GM12891 (cell line): ENCODE results near the gene SHC1.

Source experiments
- POLR2A ChIP-seq: IDR thresholded peaks from 2 replicates; pipeline ENCODE4 v1.6.1; 2011; ENCODE audit warnings: low read depth, low read length, control low read depth
- POLR2AphosphoS5 ChIP-seq: IDR thresholded peaks from 2 replicates; pipeline ENCODE4 v1.6.1; 2011; ENCODE audit warnings: low read depth, low read length, control low read depth
- SPI1 ChIP-seq: IDR thresholded peaks from 2 replicates; pipeline ENCODE4 v1.6.1; 2011; ENCODE audit warnings: low read depth, low read length, control low read depth

DNA sequence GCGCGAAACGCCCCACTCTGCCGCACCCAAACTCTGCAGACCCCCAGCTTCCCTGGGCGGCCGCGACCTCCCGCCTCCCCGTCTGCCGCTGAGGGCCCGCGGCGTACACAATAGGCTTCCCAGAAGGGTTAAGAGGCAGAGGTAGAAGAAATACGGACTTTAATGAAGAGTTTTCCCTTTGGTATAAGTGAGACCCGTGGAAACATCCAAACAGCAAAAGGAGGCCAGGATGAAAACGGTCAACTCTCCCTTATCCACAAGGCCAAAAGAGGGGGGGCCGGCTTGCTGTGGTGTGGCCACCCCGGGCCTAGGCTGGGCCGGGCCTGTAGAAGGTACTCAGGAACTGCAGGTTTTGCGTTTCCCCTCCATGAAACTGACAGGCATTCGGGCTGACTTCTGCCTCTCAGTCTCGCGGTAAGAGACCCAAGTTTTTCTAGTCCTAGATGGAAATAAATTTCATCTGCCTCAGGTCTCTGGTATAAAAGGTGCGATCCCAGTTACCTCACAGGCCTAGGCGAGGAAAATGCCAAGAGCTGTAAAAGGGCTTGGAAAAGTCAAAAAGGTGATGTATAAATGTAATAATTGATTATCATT lies 8.3 kb downstream of the SHC1 start:
- TF ChIP-seq POLR2AphosphoS5, result peak; percentile 35; the same call in 1 of the 2 replicates
- TF ChIP-seq SPI1, result no peak
- 0 out of 2 replicates have a peak, but pooled peaks have one; percentile 4 for TF ChIP-seq POLR2A
